IPS-20b (cell line): Measurements from ENCODE around the gene MAP2K5.

ENCODE experiments used
- H3K27ac ChIP-seq: one replicate; pipeline ENCODE4 v1.5.1; 2013; ENCODE audit warnings: low read length
- H3K27me3 ChIP-seq: 2 replicates; pipeline ENCODE4 v1.6.1; 2013; ENCODE audit warnings: mild to moderate bottlenecking, low read length, inconsistent platforms; ENCODE audit not compliant: insufficient read depth
- H3K36me3 ChIP-seq: 2 replicates; pipeline ENCODE4 v1.6.1; 2013; ENCODE audit warnings: low read depth, mild to moderate bottlenecking, inconsistent platforms, low read length, moderate library complexity; ENCODE audit not compliant: insufficient read depth
- H3K4me1 ChIP-seq: 2 replicates; pipeline ENCODE4 v1.6.1; 2013; ENCODE audit warnings: mild to moderate bottlenecking, control low read depth, inconsistent platforms, low read length, moderate library complexity; ENCODE audit not compliant: insufficient read depth
- H3K4me3 ChIP-seq: 2 replicates; pipeline ENCODE4 v1.5.1; 2013; ENCODE audit warnings: mild to moderate bottlenecking, low read length, inconsistent platforms
- H3K9ac ChIP-seq: 2 replicates; pipeline ENCODE4 v1.6.1; 2013; ENCODE audit warnings: low read depth, mild to moderate bottlenecking, inconsistent platforms, low read length, moderate library complexity
- H3K9me3 ChIP-seq: 2 replicates; pipeline ENCODE4 v1.6.1; 2013; ENCODE audit warnings: mild to moderate bottlenecking, low read depth, low read length, inconsistent platforms; ENCODE audit not compliant: insufficient read depth

Gene MAP2K5

GRCh38 chr15:67822537-67823313 lies 280.2 kb downstream of the MAP2K5 start:
- Histone ChIP-seq H3K4me1 (peaks cover 10% of the 10 kb centered on the region; the same call in 1 of the 2 replicates), H3K4me3 (peak overlapping the region; percentile 32), H3K27ac (no peak overlapping the region), H3K9ac (no peak overlapping the region), H3K9me3 (no peaks in the 10 kb centered on the region; the same call in 1 of the 2 replicates), H3K36me3 (no peaks in the 10 kb centered on the region), H3K27me3 (peaks cover 99% of the 10 kb centered on the region)

GRCh38 chr15:67823314-67824196 lies 281.1 kb downstream of the MAP2K5 start:
- Histone ChIP-seq H3K9ac (no peak overlapping the region), H3K36me3 (no peaks in the 10 kb centered on the region), H3K27me3 (peaks cover 99% of the 10 kb centered on the region), H3K4me3 (no peak overlapping the region; the same call in 1 of the 2 replicates), H3K9me3 (no peaks in the 10 kb centered on the region; the same call in 1 of the 2 replicates), H3K4me1 (peaks cover 10% of the 10 kb centered on the region; the same call in 1 of the 2 replicates), H3K27ac (no peak overlapping the region)

DNA sequence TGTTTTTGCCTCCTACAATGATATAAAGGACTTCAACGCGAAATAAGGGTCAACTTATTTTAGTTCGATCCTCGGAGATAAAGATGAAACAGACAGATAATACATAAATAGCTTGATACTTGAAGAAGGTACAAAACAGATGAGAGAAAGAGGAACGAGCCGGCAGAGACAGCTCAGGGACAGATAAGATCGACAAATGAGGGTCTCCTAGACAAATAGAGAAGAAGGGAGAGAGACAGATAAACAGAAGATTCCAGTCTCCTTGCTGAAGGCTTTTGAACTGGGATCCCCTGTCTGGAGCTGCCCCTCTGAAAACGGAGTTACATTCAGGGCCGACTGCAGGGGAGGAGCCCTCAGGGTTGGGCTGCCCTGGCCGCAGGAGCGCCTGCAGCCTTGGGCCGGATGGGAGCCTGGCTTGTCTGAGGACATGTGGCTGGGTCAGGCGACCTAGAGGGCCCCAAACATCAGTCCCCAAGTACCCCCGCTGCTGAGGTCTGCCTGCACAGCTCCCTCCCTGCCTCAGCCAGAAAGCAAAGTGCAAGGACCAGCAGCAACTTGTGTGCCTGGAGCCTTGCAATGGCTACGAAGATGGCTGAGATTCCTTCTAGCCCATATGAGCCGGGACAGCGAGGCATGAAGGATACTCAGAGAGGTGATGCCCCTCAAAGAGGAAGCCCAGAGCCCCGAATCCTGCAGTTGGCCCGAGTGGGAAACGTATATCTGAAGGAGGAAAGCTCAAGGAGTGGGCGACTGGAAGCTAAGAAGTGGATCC lies 281.9 kb downstream of the MAP2K5 start:
- H3K27ac ChIP-seq: no peak overlapping the region
- peaks cover 8% of the 10 kb centered on the region; the same call in 1 of the 2 replicates for H3K4me1 ChIP-seq
- no peak overlapping the region for H3K4me3 ChIP-seq
- no peaks in the 10 kb centered on the region for H3K36me3 ChIP-seq
- no peak overlapping the region for H3K9ac ChIP-seq
- no peaks in the 10 kb centered on the region; the same call in 1 of the 2 replicates for H3K9me3 ChIP-seq
- H3K27me3 ChIP-seq: peaks cover 100% of the 10 kb centered on the region

- Histone ChIP-seq H3K36me3 (no peaks in the 10 kb centered on the region), H3K27ac (no peak within 1 kb of the TSS), H3K4me1 (peaks cover 6% of the 10 kb centered on the region; the same call in 1 of the 2 replicates), H3K9ac (no peak within 1 kb of the TSS), H3K9me3 (no peaks in the 10 kb centered on the region; the same call in 1 of the 2 replicates), H3K27me3 (peaks cover 100% of the 10 kb centered on the region), H3K4me3 (peak within 1 kb of the TSS; percentile 50)
These were observed 282.7 kb downstream of the MAP2K5 start, which contains the start of gene SKOR1 for GRCh38 chr15:67824976-67825880. SKOR1 (plus strand) TSS chr15:67825509; CDS start chr15:67825603, 94 bp downstream.

- Histone ChIP-seq H3K27me3 (peaks cover 100% of the 10 kb centered on the region), H3K27ac (no peak overlapping the region), H3K9ac (no peak overlapping the region), H3K36me3 (no peaks in the 10 kb centered on the region), H3K9me3 (no peaks in the 10 kb centered on the region; the same call in 1 of the 2 replicates), H3K4me3 (peak overlapping the region; percentile 50), H3K4me1 (peaks cover 6% of the 10 kb centered on the region; the same call in 1 of the 2 replicates)
These were observed 283.6 kb downstream of the MAP2K5 start for GRCh38 chr15:67825881-67826716.

- Histone ChIP-seq H3K36me3 (no peaks in the 10 kb centered on the region), H3K9me3 (no peaks in the 10 kb centered on the region; the same call in 1 of the 2 replicates), H3K9ac (no peak overlapping the region), H3K27ac (no peak overlapping the region), H3K4me3 (no peak overlapping the region), H3K27me3 (peaks cover 100% of the 10 kb centered on the region), H3K4me1 (peaks cover 6% of the 10 kb centered on the region; the same call in 1 of the 2 replicates)
These were observed 284.4 kb downstream of the MAP2K5 start for GRCh38 chr15:67826717-67827561.

DNA sequence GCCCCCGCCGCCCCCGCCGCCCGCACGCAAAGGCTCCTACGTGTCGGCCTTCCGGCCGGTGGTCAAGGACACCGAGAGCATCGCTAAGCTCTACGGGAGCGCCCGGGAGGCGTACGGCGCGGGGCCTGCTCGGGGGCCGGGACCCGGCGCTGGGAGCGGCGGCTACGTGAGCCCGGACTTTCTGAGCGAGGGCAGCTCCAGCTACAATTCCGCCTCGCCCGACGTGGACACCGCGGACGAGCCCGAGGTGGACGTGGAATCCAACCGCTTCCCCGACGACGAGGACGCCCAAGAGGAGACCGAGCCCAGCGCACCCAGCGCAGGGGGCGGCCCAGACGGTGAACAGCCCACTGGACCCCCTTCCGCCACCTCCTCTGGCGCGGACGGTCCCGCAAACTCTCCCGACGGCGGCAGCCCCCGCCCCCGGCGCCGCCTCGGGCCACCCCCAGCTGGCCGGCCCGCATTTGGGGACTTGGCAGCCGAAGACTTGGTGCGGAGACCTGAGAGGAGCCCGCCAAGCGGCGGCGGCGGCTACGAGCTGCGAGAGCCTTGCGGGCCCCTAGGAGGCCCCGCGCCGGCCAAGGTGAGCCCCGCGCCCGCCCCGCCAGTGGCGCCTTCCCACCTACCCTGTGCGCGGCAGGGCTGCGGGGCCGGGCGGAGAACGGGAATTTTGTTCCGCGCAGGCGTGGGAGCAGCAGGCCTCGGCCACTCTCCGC lies 285.2 kb downstream of the MAP2K5 start:
- Histone ChIP-seq H3K27me3 (peaks cover 100% of the 10 kb centered on the region), H3K4me3 (no peak overlapping the region), H3K4me1 (peaks cover 6% of the 10 kb centered on the region; the same call in 1 of the 2 replicates), H3K27ac (no peak overlapping the region), H3K9me3 (no peaks in the 10 kb centered on the region; the same call in 1 of the 2 replicates), H3K9ac (no peak overlapping the region), H3K36me3 (no peaks in the 10 kb centered on the region)

- Histone ChIP-seq H3K4me1 (peaks cover 13% of the 10 kb centered on the region; the same call in 1 of the 2 replicates), H3K9ac (no peak overlapping the region), H3K4me3 (peak overlapping the region; percentile 40), H3K9me3 (no peaks in the 10 kb centered on the region; the same call in 1 of the 2 replicates), H3K27me3 (peaks cover 100% of the 10 kb centered on the region), H3K27ac (no peak overlapping the region), H3K36me3 (no peaks in the 10 kb centered on the region)
These were observed 285.9 kb downstream of the MAP2K5 start for GRCh38 chr15:67828278-67828968.
